Ovary (tissue), 3 donors: Measurements from ENCODE around the gene THSD4.

Source experiments
- CTCF ChIP-seq, 3 donors: fragments of 450-650 bp in 2 of 3; fragments of 200-600 bp in 1 of 3; IDR thresholded peaks; one replicate each; pipeline versions ENCODE4 v1.5.1 to v1.8.0; 2016 to 2022; ENCODE audit warnings: antibody characterized with exemption in 3 of 3, mild to moderate bottlenecking in 1 of 3
- POLR2A ChIP-seq: fragments of 450-650 bp; IDR thresholded peaks from one replicate; pipeline ENCODE4 v1.6.1; 2017; ENCODE audit warnings: antibody characterized with exemption, mild to moderate bottlenecking, moderate library complexity
- donor health status: DM: no; HTN: no; CAD: no.

DNA sequence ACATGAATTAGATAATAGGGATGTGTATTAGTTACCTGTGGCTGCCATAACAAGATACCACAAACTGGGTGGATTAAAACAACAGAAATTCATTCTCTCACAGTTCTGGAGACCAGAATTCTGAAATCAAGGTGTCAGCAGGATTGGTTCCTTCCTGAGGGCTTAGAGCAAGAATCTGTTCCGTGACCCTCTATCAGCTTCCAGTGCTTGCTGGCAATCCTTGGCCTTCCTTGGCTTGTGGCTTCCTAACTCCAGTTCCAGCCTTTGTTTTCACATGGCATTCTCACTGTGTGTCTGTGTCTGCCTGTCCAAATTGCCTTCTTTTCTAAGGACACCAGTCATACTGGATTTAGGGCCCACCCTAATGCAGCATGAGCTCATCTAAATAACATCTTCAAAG lies 600.6 kb downstream of the THSD4 start:
- no peak for TF ChIP-seq POLR2A
- no peak for TF ChIP-seq CTCF (IDR thresholded peaks at IDR 0.05)
